Mammary epithelial cell (primary cell): ENCODE data around the gene IL6R.

Experiments
- CTCF ChIP-seq, 2 donors: IDR thresholded peaks in 1 of 2; conservative IDR thresholded peaks in 1 of 2; 2 replicates each; pipeline ENCODE4 v1.5.1; 2011 to 2012; ENCODE audit warnings: inconsistent platforms in 2 of 2, low read length in 2 of 2, mild to moderate bottlenecking in 2 of 2, control low read depth in 1 of 2, low read depth in 1 of 2; ENCODE audit not compliant: insufficient read depth in 1 of 2; ENCODE audit errors: extremely low read depth in 1 of 2
- EZH2 ChIP-seq: IDR thresholded peaks from 2 replicates; pipeline ENCODE4 v1.6.1; 2012; ENCODE audit warnings: low read length, inconsistent platforms, borderline replicate concordance

DNA sequence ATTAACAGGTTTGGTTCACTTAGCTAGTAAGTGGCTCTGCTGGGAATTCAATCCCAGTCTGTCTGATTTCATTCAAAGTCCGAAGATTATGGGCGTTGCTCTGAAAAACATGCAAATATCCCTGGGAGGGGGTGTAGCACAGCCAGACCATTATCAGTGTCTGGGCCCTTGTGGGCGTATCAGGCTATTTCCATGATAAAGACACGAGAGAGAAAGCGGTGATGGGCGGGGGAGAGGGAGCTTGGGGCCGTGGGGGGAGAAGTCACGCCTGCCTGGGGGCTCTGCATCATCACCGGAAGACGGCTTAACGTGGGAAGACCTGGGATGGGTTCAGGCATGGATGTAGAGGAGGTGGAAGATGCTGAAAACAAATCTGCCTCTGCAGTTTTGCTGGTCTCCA is 25.8 kb downstream of the IL6R start:
- TF ChIP-seq CTCF (conservative IDR thresholded peaks at IDR 0.05 in 1 of 2, IDR thresholded peaks at IDR 0.05 in 1 of 2; ENCODE audit: extremely low read depth in 1 of 2, insufficient read depth in 1 of 2, low read depth in 1 of 2, low read length in 2 of 2) (no peak), EZH2 (no peak)
